AG09319 (cell line): Measurements from ENCODE around the gene CLCA4.

ENCODE experiments used
- DNase-seq: peaks from one replicate; pipeline ENCODE4 v3.0.0-alpha.2; 2010; ENCODE audit warnings: low read depth; ENCODE audit errors: extremely low read depth
- TF ChIP-seq, protein P1 (sequence below): IDR thresholded peaks from 2 replicates; pipeline ENCODE4 v1.5.1; 2011; ENCODE audit warnings: low read depth, mild to moderate bottlenecking, inconsistent platforms, low read length, moderate library complexity

Gene CLCA4

DNA sequence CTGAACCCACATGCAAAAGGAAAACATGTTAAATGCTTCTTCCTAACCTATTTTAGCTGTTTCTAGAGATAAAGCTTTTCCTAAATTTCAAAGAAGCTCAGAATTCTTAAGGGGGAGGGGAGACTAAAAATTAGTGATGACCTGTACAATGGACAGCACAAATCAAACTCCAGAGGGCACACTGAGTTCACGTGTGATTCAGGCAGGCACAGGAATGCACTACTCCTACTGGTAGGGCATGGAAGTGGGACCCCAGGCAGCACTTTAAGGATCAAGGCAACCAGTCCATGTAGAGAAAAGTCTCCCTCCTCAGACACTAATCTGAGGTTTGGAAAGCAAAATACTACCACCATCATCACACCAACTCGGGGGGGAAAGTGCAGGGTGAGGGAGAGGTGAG lies 31.3 kb upstream of the CLCA4 start:
- no peak for DNase-seq
- TF ChIP-seq, protein P1, sequence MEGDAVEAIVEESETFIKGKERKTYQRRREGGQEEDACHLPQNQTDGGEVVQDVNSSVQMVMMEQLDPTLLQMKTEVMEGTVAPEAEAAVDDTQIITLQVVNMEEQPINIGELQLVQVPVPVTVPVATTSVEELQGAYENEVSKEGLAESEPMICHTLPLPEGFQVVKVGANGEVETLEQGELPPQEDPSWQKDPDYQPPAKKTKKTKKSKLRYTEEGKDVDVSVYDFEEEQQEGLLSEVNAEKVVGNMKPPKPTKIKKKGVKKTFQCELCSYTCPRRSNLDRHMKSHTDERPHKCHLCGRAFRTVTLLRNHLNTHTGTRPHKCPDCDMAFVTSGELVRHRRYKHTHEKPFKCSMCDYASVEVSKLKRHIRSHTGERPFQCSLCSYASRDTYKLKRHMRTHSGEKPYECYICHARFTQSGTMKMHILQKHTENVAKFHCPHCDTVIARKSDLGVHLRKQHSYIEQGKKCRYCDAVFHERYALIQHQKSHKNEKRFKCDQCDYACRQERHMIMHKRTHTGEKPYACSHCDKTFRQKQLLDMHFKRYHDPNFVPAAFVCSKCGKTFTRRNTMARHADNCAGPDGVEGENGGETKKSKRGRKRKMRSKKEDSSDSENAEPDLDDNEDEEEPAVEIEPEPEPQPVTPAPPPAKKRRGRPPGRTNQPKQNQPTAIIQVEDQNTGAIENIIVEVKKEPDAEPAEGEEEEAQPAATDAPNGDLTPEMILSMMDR: no peak; the same call in none of the 2 replicates

DNA sequence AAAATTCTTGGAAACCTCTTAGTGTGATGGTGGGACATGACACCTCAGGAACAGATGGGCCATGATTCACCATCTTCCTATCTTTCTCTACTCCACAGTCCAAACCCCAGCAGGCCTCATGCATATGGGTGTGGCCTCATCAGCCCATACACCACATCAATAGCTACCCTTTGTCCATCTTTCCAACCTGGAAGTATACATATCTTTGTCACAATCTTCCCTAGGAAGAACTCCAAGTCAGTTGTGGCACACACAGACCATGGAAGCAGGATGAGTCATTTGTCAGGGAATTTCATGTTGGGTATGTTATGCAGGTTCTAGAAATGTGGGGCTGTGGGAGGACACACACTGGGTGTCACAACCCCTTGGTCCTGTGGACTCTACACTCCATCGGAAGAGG lies 30.5 kb upstream of the CLCA4 start:
- no peak for DNase-seq

DNA sequence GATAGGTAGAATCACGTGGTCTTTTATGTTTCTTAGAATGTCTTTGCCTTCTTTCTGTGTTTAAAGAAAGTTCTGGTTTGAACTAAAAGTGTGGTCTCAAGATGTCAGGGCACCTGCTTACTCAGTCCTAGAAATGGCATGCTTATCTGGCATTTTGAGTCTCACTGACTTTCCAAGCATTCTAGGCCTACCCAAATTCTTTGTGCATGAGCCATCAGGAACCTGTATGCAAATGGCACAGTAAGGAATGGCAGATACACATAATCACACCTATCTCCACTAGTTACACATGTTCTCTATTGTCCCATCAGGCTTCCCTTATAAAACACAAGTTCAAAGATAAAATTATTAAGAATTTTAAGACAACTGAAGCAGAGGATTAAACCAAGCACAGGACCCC lies 29.5 kb upstream of the CLCA4 start:
- no peak for DNase-seq
- TF ChIP-seq, protein P1: no peak

More for the DNA sequence above, 30.5 kb upstream of the CLCA4 start:
- TF ChIP-seq, protein P1: no peak

DNA sequence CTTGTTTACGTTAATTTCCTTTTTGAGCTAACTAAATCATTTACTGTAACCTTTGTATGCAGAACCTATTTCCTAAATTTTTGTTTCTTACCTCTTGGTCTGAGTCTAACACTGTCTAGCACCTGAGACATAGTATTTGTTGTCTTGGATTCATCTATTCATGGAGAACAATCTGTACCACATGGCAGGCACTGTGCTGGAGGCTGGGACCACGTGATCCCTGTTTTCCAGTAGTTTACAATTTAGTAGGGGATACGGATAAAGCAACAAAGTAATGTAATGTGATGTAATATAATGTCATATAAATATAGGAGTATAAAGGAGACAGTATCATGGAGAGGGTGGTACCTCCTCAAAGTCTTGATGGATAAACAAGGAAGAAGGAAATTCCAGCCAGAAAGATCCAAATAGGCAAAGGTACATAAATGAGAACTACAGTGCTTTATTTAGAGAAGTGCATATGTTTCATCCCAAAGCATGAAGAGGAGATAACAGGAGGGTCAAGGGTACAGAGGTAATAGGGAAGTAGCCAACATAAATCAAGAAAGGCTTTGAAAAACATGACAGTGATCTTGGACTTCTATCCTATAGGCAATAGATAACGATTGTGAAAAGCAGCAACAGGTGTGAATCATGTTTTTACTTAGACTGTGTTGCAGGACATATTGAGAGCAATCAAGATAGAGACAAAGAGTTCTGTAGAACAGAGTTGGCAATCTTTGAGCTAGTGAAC lies 25.9 kb upstream of the CLCA4 start:
- no peak for DNase-seq
- TF ChIP-seq, protein P1: no peak

DNA sequence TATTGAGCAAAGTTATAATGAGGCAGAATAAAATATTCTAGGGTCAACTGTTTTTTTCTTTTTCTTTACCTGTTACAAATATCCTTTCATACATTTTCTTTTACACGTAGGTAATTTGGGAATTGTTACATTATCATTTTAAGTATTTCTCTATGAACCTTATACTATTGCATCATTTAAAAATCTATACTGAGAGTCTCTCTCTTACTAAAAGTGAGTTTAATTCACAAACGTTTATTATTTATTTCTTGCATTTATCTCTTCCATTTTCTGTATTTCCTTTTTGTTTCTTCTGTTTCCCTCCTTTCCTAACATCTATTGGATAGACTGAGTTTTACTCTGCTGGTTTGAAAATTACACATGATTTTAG lies 25.4 kb upstream of the CLCA4 start:
- DNase-seq: no peak
- TF ChIP-seq, protein P1: no peak

DNA sequence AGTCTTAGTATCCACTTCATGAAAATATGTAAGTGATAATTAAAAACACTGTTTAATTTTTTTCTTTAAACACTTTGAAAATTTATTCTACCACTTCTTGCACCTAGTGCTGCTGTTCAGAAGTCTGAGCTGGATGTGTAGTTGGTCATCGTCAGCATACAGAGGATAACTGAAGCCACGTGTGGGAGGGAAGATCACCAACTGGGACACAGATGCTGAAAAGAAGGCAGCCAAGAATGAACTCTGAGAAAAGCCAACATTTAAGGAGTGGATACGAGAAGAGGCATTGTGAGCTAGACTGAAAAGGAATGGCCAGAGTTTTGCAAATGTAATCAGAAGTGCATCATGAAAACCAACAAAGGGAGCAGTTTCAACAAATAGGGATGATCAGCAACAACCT lies 24.6 kb upstream of the CLCA4 start:
- TF ChIP-seq, protein P1: no peak
- no peak for DNase-seq

DNA sequence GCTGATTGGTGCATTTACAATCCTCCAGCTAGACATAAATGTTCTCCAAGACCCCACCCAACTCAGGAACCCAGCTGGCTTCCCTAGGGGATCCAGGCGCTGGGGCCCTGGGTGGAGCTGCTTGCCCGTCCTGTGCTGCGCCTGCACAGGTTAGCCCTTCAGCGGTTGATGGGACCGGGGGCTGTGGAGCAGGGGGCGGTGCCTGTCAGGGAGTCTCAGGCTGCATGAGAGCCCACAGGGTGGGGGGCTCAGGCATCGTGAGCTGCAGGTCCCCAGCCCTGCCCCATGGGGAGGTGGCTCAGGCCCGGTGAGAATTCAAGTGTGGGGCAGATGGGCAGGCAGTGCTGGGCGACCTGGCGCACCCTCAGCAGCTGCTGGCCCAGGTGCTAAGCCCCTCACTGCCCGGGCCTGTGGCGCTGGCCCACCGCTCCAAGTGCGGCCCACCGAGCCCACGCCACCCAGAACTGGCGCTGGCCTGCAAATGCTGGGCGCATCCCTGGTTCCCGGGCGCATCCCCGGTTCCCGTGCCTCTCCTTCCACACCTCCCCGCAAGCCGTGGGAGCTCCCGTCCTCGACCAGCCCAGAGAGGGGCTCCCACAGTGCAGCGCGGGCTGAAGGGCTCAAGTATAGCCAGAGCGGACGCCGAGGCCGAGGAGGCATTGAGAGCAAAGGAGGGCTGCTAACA lies 23.1 kb upstream of the CLCA4 start:
- TF ChIP-seq, protein P1: no peak
- no peak for DNase-seq
